Superior temporal gyrus (tissue), 1 donor: ENCODE results near the gene SLC25A10.

Experiments
- DNase-seq: peaks from one replicate; pipeline ENCODE4 v3.0.0-alpha.2; 2016; ENCODE audit errors: extremely low spot score

Gene SLC25A10, protein sequence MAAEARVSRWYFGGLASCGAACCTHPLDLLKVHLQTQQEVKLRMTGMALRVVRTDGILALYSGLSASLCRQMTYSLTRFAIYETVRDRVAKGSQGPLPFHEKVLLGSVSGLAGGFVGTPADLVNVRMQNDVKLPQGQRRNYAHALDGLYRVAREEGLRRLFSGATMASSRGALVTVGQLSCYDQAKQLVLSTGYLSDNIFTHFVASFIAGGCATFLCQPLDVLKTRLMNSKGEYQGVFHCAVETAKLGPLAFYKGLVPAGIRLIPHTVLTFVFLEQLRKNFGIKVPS

DNA sequence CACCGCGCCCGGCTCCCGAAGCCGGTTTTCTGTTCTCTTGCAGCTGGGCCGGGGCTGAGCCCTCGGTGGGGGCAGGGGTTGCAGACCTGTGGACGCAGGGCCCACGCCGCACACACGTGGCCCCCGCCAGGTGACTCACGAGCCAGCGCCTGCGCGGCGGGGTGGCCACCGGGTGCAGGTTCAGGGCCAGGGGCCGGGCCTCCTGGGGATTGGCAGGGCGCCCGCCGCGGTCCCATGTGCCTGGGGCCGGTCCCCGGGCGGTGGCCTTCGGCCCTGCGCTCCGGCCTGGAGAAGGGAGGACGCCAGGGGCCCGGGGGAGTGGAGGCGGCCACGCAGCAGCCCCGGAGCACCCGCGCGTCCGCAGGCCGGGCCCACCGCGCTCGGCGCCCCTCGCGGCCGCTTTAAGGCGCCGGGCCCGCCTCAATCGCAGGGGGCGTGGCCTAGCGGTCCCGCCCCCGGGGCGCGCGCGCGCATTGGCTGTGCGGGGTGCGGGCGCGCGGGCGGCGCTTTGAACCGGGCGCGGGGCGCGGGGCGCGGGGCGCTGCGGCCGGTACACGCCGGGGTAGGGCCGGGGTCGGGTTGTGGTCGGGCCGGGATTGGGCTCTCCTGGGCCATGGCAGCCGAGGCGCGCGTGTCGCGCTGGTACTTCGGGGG is at the start of gene SLC25A10:
Gene SLC25A10, plus strand, starts transcription at position 471 of the 654 bp plus-strand sequence. Its CDS starts 143 bp downstream, at position 614.
- DNase-seq: peak; percentile 71

- no peak for DNase-seq
Measured at GRCh38 chr17:81664051-81664470, 48.0 kb upstream of the SLC25A10 start.

DNA sequence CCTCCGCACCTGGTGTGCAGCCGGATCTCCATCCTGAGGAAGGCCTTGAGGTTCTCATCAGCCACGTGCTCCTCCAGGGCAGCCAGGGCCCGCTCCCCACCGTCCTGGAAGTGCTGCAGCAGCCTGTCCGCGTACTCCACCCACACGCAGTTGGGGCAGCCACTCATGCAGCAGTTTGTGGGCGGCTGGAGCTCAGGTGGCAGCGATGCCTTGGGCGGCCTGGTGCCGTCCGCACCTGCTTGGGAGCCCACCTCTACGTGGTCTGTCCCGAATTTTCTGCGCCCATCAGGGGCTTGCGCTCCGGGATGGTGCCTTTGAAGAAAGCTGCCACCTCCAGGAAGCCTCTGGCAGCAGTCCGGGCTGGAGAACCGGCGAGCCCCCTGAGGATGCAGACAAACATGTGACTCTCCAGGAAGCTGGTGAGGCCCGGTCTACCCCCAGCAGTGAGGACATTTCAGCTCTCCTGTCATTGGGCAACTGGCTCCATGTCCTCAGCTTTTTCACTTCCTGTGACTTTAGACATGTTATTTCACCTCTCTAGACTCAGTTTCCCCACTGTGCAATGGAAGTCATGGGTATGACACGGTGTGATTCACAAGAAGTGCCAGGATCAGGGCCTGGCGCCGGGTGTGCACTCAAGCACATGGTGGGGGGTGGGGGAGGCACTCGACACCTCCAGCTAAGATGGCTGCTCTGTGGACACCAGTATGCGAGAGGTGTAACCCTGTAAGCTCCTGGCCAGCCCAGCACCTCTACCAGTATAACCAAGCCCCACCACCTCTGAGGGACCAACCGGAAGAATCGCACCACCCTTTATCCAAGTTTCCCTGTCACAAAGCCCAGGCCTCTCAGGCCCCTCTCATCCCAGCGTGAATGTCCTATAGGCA is 46.6 kb upstream of the SLC25A10 start:
- no peak for DNase-seq

DNA sequence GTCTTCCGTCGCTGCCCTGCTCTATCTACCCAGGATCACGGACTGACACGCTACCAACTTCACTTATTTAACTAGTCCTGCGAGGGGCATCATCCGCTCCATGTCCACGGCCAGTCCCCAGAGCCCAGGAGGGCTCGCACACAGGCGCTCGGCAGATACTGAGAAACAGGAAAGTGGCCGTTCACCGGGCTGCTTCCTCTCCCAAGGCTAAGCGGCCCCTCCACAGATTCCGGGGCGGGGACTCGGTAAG is 46.1 kb upstream of the SLC25A10 start:
- DNase-seq: no peak

- DNase-seq: peak; percentile 98
Measured at GRCh38 chr17:81666342-81667191, 45.5 kb upstream of the SLC25A10 start, which contains the start of the genes CCDC137 and OXLD1. Gene CCDC137, plus strand, starts transcription at chr17:81666737. Its CDS starts 30 bp downstream, at chr17:81666767. Gene OXLD1, minus strand, starts transcription at chr17:81666605. Its CDS starts 28 bp downstream, at chr17:81666577.

GRCh38 chr17:81667754-81668153 is 44.3 kb upstream of the SLC25A10 start:
- DNase-seq: no peak

GRCh38 chr17:81672504-81672903 is 39.6 kb upstream of the SLC25A10 start:
- DNase-seq: no peak

GRCh38 chr17:81672954-81673353 is 39.1 kb upstream of the SLC25A10 start:
- no peak for DNase-seq

GRCh38 chr17:81673561-81674258 is 38.4 kb upstream of the SLC25A10 start:
- no peak for DNase-seq

GRCh38 chr17:81675515-81676221 is 36.4 kb upstream of the SLC25A10 start:
- peak; percentile 29 for DNase-seq

GRCh38 chr17:81676906-81677305 is 35.2 kb upstream of the SLC25A10 start:
- DNase-seq: no peak

DNA sequence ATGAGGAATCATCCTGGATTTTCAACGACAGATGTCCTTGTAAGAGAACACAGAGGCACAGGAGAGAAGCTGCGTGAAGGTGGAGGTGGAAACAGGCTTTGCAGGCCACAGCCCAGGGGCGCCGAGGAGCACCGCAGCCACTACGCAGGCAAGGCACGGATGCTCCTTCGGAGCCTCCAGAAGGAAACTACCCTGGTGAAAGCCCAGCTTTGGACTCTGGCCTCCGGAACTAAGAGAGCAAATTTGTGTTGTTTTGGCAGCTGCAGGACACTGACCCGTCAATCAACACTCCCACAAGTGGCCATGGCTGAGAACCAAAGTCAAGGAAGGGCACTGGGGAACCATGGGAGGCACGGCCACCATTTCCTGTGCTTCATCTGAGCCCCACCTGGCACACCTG is 31.9 kb upstream of the SLC25A10 start:
- no peak for DNase-seq

GRCh38 chr17:81681672-81682071 is 30.4 kb upstream of the SLC25A10 start:
- DNase-seq: no peak

- no peak for DNase-seq
Measured at GRCh38 chr17:81682565-81683207, 29.4 kb upstream of the SLC25A10 start.

GRCh38 chr17:81683208-81683583 is 28.9 kb upstream of the SLC25A10 start:
- DNase-seq: no peak

DNA sequence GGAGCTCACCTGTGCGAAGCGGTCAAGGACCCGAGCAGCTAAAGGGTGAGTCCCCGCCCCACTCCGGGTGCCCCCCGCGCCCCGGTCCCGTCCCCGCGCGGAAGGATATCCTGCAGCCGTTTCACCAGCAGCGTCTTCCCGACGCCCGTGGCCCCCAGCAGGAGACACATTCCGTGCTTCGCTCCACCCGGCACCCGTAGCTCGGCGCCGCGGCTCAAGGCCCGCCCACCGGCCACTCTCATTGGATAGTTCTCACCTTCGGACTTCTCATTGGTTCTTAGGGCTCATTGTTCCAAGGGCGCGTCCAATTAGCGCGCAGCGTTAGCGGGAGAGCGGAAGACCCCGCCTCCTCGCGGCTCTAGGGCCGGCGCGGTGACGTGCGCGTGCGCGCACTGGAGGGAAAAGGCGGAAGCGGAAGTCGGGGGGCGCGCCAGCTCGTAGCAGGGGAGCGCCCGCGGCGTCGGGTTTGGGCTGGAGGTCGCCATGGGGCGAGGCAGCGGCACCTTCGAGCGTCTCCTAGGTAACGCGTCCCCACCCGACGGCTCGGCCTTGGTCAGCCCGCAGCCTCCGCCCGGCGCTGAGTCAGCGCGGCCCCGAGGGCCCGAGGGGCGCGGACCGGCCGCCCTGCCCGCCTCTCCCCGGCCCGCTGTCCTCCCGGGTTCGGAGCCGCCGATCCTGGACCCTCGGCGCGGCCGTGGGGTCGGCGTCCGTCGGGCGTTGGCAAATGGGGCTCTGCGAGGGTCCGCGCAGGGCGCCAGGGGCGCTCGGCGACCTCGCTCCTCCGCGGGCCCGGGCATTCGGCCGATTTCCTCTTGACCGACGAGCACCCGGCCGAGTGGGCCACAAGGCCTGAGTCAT is 28.3 kb upstream of the SLC25A10 start, which contains the start of the genes ARL16 and HGS:
Gene ARL16, minus strand, starts transcription at position 214 of the 858 bp plus-strand sequence. Its CDS starts 44 bp downstream, at position 170.
Gene HGS, plus strand, starts transcription at position 428 of the 858 bp plus-strand sequence. Its CDS starts 56 bp downstream, at position 484.
- DNase-seq: peak; percentile 99

- DNase-seq: no peak
Measured at GRCh38 chr17:81684442-81684911, 27.6 kb upstream of the SLC25A10 start.

- DNase-seq: no peak
Measured at GRCh38 chr17:81685108-81685507, 27.0 kb upstream of the SLC25A10 start.
